ENCODE data around the gene SLC25A52. TPM values are rescaled to one million over a fixed set of nuclear protein-coding genes. Genes with fewer than 3 reads are reported as not detected.

Gene SLC25A52
- polyA plus RNA-seq, 1 of the 3 experiments (the other 2 are of a cell fraction): 0.03 TPM

DNA sequence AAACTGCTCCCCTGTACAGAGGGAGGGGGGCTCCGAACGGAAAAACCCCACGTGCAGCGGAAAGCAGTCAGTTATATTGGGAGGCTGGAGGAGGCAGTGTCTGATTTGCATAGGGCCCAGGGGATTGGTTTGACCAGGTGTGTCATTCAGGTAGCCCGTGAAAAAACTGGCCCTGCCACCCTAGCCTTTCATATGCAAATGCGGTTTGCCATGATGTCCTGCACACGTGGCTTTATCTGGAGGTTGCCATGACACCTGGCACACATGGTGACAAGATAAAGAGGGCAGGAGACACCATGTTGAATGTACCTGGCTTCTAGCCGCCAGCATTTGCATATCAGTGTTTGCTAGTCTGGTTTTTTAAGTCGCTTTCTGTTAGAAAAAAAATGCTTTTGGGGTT is 20.5 kb downstream of the SLC25A52 start:
- no peaks in the 10 kb centered on the region for H3K79me2 ChIP-seq (ENCODE audit: insufficient read depth)
- 51% methylated on average over 9 of the region's 9 CpGs for WGBS (ENCODE audit: low lambda C conversion rate)
- CTCF ChIA-PET: no interaction called here
- no peak overlapping the region for H3K4me2 ChIP-seq
- no peaks in the 10 kb centered on the region for H4K20me1 ChIP-seq (ENCODE audit: insufficient read depth)
- TF ChIP-seq, protein P1, sequence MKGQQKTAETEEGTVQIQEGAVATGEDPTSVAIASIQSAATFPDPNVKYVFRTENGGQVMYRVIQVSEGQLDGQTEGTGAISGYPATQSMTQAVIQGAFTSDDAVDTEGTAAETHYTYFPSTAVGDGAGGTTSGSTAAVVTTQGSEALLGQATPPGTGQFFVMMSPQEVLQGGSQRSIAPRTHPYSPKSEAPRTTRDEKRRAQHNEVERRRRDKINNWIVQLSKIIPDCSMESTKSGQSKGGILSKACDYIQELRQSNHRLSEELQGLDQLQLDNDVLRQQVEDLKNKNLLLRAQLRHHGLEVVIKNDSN (IDR thresholded peaks at IDR 0.05; ENCODE audit: borderline replicate concordance, low read depth): no peak
- no peak for TF ChIP-seq CHD2 (IDR thresholded peaks at IDR 0.05; ENCODE audit: low read length, partially characterized antibody)
- no peak for TF ChIP-seq NRF1 (IDR thresholded peaks at IDR 0.05; ENCODE audit: low read depth, low read length)
- no peak for TF ChIP-seq REST (IDR thresholded peaks at IDR 0.05; ENCODE audit: low read depth, low read length)
- TF ChIP-seq, protein P2, sequence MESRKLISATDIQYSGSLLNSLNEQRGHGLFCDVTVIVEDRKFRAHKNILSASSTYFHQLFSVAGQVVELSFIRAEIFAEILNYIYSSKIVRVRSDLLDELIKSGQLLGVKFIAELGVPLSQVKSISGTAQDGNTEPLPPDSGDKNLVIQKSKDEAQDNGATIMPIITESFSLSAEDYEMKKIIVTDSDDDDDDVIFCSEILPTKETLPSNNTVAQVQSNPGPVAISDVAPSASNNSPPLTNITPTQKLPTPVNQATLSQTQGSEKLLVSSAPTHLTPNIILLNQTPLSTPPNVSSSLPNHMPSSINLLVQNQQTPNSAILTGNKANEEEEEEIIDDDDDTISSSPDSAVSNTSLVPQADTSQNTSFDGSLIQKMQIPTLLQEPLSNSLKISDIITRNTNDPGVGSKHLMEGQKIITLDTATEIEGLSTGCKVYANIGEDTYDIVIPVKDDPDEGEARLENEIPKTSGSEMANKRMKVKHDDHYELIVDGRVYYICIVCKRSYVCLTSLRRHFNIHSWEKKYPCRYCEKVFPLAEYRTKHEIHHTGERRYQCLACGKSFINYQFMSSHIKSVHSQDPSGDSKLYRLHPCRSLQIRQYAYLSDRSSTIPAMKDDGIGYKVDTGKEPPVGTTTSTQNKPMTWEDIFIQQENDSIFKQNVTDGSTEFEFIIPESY (IDR thresholded peaks at IDR 0.05; ENCODE audit: borderline replicate concordance, low read depth): no peak
- no peak for TF ChIP-seq MXI1 (IDR thresholded peaks at IDR 0.05; ENCODE audit: low read depth, low read length)
- no peak for TF ChIP-seq EP300 (IDR thresholded peaks at IDR 0.05; ENCODE audit: borderline replicate concordance in 1 of 2, low read depth in 1 of 2, low read length in 1 of 2)
- no peak for TF ChIP-seq POLR2AphosphoS5 (IDR thresholded peaks at IDR 0.05; ENCODE audit: low read depth, low read length)
- H3K4me1 ChIP-seq (ENCODE audit: control insufficient read depth in 1 of 2, insufficient read depth in 2 of 2, low read depth in 1 of 2, low read length in 1 of 2): no peaks in the 10 kb centered on the region
- no peaks in the 10 kb centered on the region for H3K9me2 ChIP-seq
- peaks cover 2% of the 10 kb centered on the region; the same call in 1 of the 2 replicates for H3K27me3 ChIP-seq (ENCODE audit: insufficient read depth)
- no peak overlapping the region for H2AFZ ChIP-seq (ENCODE audit: low read depth)
- H3K4me3 ChIP-seq (ENCODE audit: low read depth in 2 of 2, low read length in 1 of 2): no peak overlapping the region
- no peak for DNase-seq
- H3K27ac ChIP-seq (ENCODE audit: low read depth in 2 of 2, low read length in 1 of 2): no peak overlapping the region
- H3K36me3 ChIP-seq (replicated peaks in 1 of 2; ENCODE audit: control insufficient read depth in 1 of 2, insufficient read depth in 2 of 2, low read length in 1 of 2): no peaks in the 10 kb centered on the region
- H3K9me3 ChIP-seq: no peaks in the 10 kb centered on the region
- POLR2A ChIA-PET: no interaction called here
- no peaks in the 10 kb centered on the region for H3F3A ChIP-seq (replicated peaks; ENCODE audit: insufficient read depth)
- no peak overlapping the region for H3K9ac ChIP-seq

DNA sequence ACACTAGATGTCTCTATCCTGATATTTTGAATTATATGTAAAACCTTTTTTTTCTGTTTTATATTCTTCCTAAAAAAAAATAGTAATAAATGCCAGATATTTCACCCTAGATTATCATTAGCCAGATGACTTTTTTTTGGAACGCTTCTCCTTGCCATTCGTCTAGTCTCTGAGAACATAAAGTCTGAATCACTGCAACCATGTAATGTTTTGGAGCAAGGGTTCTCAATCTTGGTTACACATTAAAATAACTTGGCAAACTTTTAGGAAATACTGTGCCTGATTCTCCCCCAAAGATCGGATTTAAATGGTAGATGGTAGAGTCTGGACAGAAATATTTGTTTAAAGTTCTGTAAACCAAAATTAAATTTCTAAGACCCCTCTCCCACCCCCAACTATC is 21.0 kb downstream of the SLC25A52 start:
- 42% methylated on average over 3 of the region's 3 CpGs for WGBS (ENCODE audit: low lambda C conversion rate)
- H3K9ac ChIP-seq: no peak overlapping the region
- TF ChIP-seq, protein P2 (IDR thresholded peaks at IDR 0.05; ENCODE audit: borderline replicate concordance, low read depth): no peak
- TF ChIP-seq, protein P1 (IDR thresholded peaks at IDR 0.05; ENCODE audit: borderline replicate concordance, low read depth): no peak
- TF ChIP-seq REST (IDR thresholded peaks at IDR 0.05; ENCODE audit: low read depth, low read length) (no peak), FOSL2 (IDR thresholded peaks at IDR 0.05; ENCODE audit: borderline replicate concordance, low read depth) (no peak), MXI1 (IDR thresholded peaks at IDR 0.05; ENCODE audit: low read depth, low read length) (no peak), GATA2 (CRISPR knock-in tag; IDR thresholded peaks at IDR 0.05) (no peak), FOXM1 (IDR thresholded peaks at IDR 0.05; ENCODE audit: low read depth) (no peak), RFX5 (IDR thresholded peaks at IDR 0.05; ENCODE audit: low read length) (no peak)

More for the DNA sequence above, 21.0 kb downstream of the SLC25A52 start:
- H3K4me1 ChIP-seq (ENCODE audit: control insufficient read depth in 1 of 2, insufficient read depth in 2 of 2, low read depth in 1 of 2, low read length in 1 of 2): no peaks in the 10 kb centered on the region
- CTCF ChIA-PET: interaction anchor here (4.5 kb wide), 1 partner anchor 17 kb away, joined by 20 read pairs; no protein-coding TSS in a partner anchor
- H2AFZ ChIP-seq (ENCODE audit: low read depth): no peak overlapping the region
- no peaks in the 10 kb centered on the region for H3K36me3 ChIP-seq (replicated peaks in 1 of 2; ENCODE audit: control insufficient read depth in 1 of 2, insufficient read depth in 2 of 2, low read length in 1 of 2)
- no peaks in the 10 kb centered on the region; the same call in 1 of the 2 replicates for H3K27me3 ChIP-seq (ENCODE audit: insufficient read depth)
- no peak overlapping the region for H3K4me2 ChIP-seq
- H3K9me2 ChIP-seq: no peaks in the 10 kb centered on the region
- no peaks in the 10 kb centered on the region for H3F3A ChIP-seq (replicated peaks; ENCODE audit: insufficient read depth)
- no peaks in the 10 kb centered on the region for H3K9me3 ChIP-seq
- POLR2A ChIA-PET: no interaction called here
- no peak overlapping the region for H3K4me3 ChIP-seq (ENCODE audit: low read depth in 2 of 2, low read length in 1 of 2)
- no peaks in the 10 kb centered on the region for H4K20me1 ChIP-seq (ENCODE audit: insufficient read depth)
- no peak overlapping the region for H3K27ac ChIP-seq (ENCODE audit: low read depth in 2 of 2, low read length in 1 of 2)
- no peaks in the 10 kb centered on the region for H3K79me2 ChIP-seq (ENCODE audit: insufficient read depth)
- DNase-seq: no peak

Data from SK-N-SH (cell line).